DMS53 treated with DMSO at 0.1 percent for 48 hours (cell line): Measurements from ENCODE around the gene PTPN1.
"Not testable (repeated sequence)": the region's sequence is repeated elsewhere in the genome, so short reads cannot be mapped to it uniquely, and the experiment has no call there.

Experiments used
- DNase-seq: peaks from one replicate; lab custom pipeline; 2025; ENCODE audit not compliant: unreplicated experiment; lab: John Stamatoyannopoulos, UW

Gene PTPN1

DNA sequence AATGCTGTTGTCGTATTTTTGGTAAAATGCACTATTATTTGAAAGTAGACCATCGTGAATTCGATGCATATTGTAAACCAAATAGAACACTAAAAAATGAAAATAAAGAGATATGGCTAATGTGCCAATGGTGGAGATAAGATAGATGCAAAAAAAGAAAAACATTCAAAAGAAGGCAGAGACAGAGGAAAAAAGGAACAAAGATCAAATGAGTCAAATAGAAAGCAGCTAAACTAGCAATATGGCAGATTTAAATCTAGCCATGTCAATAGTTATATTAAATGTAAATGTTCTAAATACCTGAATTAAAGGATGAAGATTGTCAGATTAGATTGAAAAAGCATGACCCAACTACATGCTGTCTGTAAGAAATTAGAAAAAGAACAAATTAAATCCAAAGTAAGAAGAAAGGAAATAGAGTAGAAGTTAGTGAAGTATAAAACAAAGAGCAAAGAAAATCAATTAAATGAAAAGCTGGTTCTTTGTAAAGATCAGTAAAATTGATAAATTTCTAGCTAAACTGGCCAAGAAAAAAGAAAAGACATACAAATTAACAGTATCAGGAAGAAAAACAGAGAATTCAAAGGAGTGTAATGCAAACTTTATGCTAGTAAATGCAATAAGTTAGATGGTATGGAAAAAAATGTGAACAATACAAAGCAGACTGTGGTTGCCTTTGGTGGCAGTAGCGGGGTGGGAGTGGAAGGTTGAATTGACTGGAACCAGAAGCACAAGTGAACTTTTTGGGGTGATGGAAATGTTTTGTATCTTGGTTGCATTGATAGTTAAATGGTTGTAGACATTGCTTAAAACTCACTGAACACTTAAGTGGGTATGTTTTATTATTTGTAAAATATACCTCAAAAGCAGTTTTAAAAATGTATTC, 44.8 kb downstream of the PTPN1 start:
- DNase-seq, result no peak

DNA sequence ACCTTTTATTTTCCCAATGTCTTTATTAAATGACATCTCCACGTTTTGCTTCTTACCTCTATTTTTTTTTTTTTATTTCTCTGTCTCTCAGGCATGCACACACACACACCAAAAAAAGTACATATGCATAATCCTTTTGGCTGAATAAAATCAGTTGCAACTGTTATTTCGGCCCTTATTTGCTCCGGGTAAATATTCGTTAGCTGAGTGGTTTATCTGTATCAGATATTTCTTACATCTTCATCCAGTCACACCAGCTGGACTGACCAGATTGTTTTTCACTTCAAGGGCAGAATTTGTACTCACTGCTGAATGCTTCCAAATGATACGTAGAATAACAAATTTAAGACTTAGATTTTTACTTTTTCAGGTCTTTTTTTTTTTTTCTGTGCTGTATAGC, 45.5 kb downstream of the PTPN1 start:
- DNase-seq, result no peak

DNA sequence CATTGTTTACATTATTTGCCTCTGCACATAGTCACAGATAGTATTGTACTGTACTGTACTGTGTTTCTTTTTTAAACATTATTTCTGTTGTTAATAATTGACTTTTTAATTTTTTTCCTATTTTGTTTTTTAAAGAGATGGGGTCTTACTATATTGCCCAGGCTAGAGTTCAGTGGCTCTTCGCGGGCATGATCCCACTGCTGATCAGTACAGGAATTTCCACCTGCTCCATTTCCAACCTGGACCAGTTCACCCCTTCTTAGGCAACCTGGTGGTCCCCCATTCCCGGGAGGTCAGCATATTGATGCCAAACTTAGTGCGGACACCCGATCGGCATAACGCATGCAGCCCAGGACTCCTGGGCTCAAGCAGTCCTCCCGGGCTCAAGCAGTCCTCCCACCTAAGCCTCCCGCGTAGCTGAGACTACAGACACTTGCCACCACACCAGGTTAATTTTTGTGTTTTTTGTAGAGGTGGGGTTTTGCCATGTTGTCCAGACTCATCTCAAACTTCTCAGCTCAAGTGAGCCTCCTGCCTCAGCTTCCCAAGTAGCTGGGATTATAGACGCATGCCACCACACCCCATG, 47.5 kb downstream of the PTPN1 start:
- no peak for DNase-seq

DNA sequence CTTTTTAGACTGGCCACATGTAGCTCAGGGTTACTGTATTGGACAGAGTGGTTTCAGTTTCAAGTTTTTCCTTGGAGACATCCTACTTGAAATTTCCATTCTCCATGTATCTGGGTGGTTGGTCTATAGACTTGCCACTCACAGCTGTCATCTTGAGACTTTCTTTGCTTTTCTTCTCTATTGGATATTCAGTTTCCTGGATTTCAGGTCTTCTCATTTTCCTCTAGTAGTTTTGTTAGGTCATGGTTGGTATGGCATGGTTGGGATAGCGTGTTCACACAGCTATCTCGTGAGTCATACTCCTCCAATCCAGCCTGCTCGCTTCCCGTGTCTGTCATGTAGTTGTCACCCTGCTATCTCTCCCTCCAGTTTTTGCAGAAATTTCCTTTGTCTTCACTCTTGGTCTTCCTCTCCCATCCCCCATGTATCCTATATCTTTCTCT, 48.3 kb downstream of the PTPN1 start:
- no peak for DNase-seq

DNA sequence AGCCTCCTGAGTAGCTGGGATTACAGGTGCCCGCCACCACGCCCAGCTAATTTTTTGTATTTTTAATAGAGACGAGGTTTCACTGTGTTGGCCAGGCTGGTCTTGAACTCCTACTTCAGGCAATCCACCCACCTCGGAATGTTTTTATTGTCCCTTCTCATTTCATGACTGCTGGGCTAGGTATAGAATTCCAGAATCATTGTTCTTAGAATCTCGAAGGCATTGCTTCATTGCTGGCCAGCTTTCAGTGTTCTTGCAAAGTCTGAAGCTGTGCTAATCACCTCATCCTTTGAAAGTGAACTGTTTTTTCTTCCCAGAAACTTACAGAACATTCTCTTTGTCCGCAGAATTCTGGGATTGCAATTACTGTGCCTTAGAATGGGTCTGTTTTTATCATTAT, 49.0 kb downstream of the PTPN1 start:
- DNase-seq, result no peak

DNA sequence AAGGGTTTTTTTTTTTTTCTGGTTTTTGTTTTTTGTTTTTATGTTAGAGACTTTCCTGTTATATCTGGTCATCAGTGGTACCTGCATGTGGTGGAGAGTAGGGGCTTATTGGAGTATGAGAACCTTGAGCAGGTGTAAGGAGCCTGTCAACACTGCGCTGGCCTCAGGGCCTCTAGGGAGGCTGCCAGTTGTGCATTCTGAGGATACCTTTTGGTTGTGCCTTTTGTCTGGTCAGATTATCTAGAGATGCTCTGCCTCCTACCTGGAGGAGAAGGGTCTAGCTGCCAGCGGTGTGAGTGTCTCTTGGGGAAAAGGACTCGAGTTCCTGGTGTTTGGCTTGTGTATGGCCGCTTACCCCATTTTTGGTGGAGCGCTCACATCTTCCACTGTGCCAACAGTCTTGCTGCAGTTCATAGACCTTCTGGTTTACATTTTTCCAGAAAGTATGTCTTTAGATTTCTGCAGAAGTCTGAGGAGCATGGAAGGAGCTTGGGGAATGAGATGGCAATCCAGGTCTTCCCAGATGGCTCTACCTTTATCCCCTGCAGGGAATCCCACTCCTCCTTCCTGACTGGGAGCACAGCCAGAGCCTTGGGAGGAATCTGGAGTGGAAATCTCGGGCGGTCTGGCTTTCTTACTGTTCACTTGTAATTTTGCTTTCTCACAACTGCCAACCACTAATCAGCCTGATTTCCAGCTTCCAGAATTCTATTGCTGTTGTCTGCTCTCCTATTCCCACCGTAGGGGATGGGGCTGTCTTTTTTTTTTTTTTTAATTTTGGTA, 49.9 kb downstream of the PTPN1 start:
- DNase-seq, result no peak

DNA sequence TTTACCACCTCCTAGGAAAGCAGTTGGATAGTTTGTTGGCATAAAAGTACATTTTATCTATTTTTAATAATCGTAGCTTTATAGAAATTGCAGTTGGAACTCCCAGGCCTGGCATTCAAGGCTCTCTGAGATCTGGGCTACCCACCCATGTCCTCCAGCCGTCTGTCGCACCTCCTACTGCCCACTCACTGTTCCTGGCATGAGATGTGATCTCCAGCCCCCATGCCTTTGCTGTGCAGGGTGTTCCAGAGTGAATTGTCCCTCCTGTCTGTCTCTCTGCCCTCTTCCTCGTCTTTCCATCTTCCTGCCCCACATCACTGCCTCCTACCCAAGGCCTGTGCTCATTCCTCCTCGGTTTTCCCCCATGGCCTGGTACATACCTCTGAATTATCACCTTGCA, 50.7 kb downstream of the PTPN1 start:
- DNase-seq, result no peak

DNA sequence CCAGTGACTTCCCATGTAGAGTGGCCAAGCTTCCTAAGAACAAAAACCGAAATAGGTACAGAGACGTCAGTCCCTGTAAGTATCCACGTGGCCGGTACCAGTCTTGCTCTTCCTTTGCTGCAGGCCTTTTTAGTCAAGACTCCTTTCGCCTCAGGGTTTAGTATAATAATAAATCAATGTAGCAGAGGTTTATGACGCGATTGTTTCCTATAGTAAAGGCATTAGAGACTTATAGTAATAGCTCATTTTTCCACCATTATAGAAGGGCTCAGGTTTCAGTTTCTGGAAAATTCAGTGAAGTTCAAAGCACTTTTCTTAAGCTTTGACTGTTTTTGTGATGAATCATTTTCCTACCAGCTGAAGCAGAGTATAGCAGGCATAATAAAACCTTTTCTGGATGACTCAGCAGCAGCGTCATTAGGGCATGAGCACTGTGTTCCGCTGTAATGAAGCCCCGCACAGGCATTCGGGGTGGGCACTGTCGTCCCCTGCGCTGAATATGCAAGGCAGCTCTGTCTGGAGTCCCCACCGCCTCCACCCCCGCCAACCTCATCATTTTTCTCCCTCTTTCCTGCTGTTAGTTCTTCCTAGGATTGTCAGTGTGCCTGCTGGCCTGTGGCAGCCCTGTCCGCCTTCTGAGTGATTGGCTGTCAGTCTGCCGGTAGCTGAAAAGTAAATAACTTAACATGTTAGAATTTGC, 51.3 kb downstream of the PTPN1 start:
- no peak for DNase-seq

DNA sequence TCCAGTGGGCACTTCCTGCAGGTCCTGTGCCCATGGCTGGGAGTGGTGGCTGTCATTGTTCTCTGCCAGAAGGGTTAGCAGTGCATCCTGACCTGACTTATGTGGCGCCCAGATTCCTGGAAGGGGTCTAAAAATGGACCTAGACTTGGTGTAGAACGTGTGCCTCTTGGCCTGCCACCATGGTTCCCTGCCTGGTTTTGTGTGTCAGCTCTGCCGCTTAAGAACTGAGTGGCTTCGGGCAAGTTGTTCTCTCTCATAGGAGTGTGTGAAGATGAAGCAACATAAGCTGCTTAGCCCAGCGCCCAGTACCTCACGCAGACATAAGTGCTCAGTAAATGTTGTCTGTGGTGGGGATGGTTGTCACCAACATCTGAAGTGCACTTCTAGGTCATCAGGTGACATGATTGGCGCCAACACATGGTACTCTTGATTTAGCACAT, 52.1 kb downstream of the PTPN1 start:
- DNase-seq, result peak; percentile 17

DNA sequence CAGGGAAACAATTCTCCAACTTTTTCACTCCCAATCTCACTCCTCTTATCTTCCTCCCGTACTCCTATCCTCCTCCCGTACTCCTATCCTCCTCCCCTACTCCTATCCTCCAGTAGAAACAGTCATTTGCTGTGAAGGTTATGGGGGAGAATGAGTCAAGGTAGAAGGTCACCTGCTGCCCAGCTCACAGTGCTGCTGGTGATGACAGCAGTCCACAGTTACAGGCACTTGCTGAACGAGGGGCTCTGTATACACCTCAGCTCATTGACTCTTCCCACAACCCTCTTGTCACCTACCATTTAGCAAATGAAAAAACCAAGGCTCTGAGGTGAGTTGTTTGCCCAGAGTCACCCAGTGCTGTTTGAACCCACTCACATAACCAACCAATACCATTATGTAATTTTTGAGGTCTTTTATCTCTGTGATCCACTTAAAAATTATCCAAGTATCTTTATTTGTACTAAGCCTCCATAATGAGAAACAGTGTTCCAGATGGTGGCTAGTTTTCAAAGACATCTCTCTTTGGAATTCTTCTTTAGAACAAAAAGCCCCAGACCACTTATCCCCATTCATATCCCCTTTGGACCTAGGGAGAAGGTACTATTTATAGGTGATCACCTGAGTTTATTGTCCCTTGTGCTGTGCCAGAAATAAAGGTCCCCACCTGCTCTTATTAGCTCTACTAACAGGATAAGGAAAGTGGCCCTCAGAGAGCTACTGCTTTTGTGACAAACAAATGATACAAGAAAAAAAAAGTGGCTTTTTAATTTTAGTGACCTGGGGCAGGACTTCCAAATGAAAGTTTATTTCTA, 53.2 kb downstream of the PTPN1 start:
- DNase-seq, result no peak

DNA sequence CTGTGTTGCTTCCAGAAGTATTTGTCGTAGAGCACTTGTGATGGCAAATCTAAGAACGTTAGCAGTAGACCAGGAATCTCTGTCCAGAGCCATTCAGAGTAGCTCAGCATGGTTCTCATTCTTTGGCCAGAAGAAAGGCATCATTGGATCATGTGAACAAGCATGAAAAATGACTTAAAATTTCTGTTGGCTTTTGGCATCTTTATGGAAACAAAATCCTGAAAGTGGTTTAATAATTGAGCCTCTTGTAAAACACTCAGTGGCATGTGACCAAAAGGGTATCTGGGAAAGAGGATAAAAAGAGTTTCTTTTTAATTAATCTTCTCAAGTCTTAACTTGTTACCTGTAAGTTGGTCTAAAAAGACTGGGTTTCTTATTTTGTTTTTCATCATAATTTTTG, 55.2 kb downstream of the PTPN1 start:
- DNase-seq, result no peak

DNA sequence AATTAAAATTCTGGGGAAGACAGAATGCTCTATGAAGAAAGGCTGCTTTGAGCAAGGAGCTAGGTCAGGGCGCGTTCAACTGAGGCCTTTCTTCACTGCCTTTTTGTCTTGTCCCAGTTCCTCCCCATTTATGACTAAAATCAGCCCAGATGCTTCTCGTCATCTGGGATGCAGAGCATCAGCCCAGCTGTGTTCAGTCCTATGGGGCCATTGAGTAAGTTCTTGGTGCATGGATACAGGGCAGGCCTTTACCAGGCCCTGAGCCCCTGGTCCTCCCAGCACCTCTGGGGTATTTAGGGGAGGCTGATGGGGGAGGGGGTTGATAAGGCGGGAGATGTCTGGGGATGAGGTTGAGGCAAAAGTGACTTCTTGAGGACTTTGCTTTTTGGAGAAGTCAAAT, 55.7 kb downstream of the PTPN1 start:
- DNase-seq, result no peak

DNA sequence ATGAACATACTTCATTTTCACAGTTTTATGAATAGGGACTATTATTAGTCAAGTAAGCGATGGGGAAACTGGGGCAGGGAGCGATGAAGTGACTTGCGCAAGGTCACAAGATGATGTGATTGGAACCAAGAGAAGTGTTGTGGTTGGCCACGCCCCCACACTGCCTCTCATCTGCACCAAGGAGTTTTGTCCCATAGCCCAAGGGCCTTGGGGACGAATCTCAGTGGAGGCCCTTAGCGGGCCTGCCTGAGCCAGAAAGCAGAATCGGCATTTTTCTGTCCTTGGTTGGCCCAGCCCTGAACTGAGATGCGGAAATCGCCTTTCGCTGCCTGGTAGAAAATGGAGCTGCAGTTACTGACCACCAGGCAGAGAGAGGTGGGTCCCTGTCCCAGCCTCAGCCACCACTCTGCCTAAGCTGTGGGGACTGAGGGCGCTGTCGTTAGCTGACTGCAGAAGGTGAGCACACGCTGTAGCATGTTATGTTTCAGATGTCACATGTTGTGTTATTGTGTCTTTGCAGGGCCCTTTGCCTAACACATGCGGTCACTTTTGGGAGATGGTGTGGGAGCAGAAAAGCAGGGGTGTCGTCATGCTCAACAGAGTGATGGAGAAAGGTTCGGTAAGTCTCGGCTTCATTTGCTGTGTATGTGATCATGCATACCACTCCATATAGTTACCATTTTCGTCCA, 57.8 kb downstream of the PTPN1 start:
- DNase-seq, result no peak

DNA sequence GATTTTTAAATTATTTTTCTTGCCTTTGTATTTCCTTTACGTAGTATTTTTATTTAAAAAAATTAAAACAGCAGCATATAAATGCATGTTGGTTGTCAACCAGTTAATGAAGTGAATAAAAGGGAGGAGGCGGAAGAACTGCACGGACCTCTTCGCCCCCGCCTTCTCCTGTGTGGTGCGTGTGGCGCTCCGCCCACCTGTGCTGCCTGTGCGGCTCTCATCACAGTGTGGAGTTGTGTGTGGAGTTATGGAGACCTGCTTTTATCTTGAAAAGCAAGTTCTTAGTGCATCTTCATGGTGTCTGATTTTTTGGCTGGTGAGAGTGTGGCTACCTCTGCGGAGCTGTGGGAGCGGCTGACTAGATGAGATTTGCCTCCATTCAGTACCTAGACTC, 58.4 kb downstream of the PTPN1 start:
- no peak for DNase-seq

DNA sequence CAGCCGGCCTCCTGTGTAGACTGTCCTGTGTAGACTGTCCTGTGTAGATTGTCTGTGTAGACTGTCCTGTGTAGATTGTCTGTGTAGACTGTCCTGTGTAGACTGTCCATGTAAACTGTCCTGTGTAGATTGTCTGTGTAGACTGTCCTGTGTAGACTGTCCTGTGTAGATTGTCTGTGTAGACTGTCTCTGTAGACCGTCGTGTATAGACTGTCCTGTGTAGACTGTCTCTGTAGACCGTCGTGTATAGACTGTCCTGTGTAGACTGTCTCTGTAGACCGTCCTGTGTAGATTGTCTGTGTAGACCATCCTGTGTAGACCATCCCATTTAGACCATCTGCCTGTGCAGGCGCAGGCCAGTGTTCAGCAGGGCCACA, 59.3 kb downstream of the PTPN1 start:
- not testable (repeated sequence) for DNase-seq

DNA sequence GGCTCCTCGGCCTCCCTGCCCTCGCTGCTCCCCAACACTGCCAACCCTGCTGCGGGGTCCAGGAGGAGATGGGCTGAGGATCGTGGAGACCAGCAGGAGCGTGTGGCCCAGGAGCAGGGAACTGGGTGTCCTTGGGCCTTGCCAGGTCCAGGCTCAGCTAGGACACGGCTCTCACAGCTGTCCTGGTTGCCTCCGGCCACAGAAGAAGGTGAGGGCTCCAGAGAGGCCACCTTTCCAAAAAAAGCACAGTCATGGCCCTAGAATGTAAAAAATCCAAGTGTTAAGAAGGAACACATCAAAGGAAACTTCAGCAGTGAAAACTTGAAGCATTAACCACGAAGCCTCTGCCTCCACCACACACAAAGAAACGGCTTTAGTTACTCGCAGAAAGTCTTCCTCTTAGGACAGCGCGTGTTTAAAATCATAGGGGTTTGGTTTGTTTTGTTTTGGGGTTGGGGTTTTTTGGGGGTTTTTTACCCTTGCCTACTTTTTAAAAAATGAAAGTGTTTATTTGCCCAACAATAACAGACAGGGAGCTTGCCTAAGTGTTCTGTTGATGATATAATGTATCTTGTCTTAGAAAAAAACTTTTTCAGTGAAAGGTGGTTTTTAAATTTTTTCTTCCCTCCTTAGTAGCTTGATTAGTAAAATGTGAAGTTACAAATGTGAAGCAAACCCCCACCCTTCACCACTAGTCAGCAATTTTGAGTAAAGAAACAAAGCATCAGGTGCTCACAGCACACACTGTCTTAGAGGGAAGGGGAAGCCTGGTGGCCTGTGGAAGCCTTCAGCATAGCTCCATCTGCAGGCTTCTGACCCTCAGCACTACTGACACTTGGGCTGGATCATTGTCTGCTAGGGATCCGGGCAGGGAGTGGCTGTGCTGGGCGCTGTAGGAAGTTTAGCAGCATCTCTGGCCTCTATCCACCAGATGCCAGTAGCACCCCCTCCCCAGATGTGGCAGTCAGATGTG, 60.0 kb downstream of the PTPN1 start:
- DNase-seq, result no peak

DNA sequence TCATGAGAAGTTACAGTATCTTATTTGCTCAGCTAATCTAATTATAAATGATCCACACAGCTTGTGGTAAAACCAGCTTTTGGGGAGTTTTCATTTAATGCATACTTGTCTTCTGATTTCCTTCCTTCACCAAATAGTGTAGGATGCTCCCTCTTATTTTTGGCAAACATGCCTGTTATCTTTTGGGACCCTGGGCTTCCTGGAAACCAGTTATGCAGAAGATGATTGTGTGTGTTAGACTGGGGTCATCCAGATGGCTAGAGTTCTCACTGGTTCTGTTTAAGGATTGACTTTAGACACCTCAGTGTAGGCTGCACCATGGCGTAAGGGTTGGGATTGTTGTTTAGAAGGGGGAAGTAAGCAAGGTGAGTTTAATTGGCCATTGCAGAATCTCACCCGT, 61.3 kb downstream of the PTPN1 start:
- DNase-seq, result no peak

DNA sequence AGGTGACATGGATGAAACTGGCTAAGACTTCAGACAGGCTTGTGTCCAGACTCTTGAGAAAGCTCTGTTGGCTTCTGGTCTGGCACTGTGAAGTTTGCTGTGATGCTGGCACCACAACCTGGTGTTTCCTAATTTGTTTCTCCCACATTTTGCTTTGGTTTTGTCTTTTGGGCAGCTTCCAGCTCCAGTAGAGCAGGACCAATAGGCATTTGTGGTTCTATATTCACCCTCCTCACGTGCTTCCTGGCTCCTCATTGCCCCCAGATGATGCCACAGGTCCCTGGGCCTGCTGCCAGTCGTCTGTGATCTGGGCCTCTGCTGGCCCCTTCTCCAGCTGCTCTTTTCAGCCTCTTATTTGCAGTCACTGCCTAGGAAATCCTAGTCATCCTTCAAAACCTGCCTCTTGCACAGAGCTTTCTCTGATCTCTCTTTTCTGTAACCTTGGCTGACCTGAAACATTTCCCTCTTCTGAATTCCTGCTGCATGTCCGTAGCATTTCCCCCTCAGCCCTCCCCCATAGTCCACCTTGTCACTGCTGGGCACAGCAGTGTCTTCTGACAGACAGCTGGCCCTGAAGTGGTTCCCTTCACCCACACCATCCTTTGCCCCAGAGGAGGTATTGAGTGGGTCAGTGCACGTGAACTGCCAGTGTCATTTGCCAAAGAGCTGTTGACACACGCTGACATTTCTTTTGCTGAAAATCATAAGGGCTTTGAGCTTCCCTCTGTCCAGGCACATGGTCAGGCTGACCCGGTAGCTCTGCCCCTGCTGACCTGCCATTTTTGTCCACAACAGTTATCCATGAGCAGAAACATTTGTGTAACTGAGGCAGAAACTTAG, 63.0 kb downstream of the PTPN1 start:
- DNase-seq, result no peak
